IMR-90 (cell line): ENCODE measurements around the gene SLC39A5.

Experiments used
- BHLHE40 ChIP-seq: fragments of 150-350 bp; IDR thresholded peaks from 2 replicates; pipeline ENCODE4 v1.6.1; 2016; ENCODE audit warnings: mild to moderate bottlenecking, low read depth, low read length
- CEBPB ChIP-seq: IDR thresholded peaks from 2 replicates; pipeline ENCODE4 v1.6.1; 2012; ENCODE audit warnings: low read depth, low read length, improper control_type of control experiment
- CHD1 ChIP-seq: IDR thresholded peaks from 2 replicates; pipeline ENCODE4 v1.6.1; 2012; ENCODE audit warnings: low read depth, low read length, improper control_type of control experiment
- FOS ChIP-seq: fragments of 150-350 bp; IDR thresholded peaks from 2 replicates; pipeline ENCODE4 v1.6.1; 2016; ENCODE audit warnings: low read depth, low read length
- MAFK ChIP-seq: IDR thresholded peaks from 2 replicates; pipeline ENCODE4 v1.6.1; 2012; ENCODE audit warnings: low read depth, low read length, improper control_type of control experiment
- MXI1 ChIP-seq: IDR thresholded peaks from 2 replicates; pipeline ENCODE4 v1.6.1; 2012; ENCODE audit warnings: low read depth, mild to moderate bottlenecking, low read length, moderate library complexity, borderline replicate concordance
- POLR2A ChIP-seq: IDR thresholded peaks from 2 replicates; pipeline ENCODE4 v1.6.1; 2012; ENCODE audit warnings: mild to moderate bottlenecking, low read depth, low read length
- RAD21 ChIP-seq: IDR thresholded peaks from 2 replicates; pipeline ENCODE4 v1.6.1; 2012; ENCODE audit warnings: low read length, improper control_type of control experiment
- SMC3 ChIP-seq: fragments of 150-350 bp; IDR thresholded peaks from 2 replicates; pipeline ENCODE4 v1.6.1; 2016; ENCODE audit warnings: low read depth, mild to moderate bottlenecking, antibody characterized with exemption, low read length, moderate library complexity
- TF ChIP-seq, protein P1 (sequence below): conservative IDR thresholded peaks from 2 replicates; pipeline ENCODE4 v1.5.1; 2012; ENCODE audit warnings: mild to moderate bottlenecking, low read depth, low read length, improper control_type of control experiment

DNA sequence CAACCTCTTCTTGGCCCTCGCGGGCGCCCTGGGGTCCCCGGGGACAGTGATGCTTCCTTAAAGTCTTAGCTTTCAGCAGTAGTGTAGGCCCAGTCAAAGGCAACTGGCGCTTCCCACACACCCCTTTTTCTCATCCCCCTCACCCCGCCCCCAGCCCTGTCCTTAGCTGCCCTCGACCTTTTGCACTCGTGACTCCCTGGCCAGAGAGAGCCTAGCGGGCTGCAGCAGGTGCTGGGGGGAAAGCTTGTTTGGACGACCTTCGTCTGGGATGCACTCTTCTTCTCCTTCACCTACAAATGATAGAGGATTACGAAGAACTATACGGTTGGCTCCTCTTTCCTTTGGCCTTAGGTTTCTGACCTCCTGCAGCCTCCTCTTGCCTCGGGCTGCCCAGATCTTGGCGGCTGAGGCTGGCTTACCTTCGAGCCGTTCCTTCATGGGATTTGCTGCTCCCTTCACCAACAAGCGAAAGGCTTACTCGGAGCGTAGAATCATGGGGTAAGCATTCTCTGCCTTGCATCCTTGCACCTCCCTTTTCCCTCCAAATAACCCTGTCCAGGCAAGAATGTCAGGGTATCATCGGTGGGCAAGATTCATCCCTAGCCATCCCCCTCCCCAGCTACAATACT lies 37.7 kb downstream of the SLC39A5 start:
- TF ChIP-seq POLR2A (no peak), MXI1 (no peak), FOS (no peak), MAFK (no peak), SMC3 (no peak), CHD1 (no peak), CEBPB (no peak), BHLHE40 (no peak), RAD21 (no peak)
- TF ChIP-seq, protein P1, sequence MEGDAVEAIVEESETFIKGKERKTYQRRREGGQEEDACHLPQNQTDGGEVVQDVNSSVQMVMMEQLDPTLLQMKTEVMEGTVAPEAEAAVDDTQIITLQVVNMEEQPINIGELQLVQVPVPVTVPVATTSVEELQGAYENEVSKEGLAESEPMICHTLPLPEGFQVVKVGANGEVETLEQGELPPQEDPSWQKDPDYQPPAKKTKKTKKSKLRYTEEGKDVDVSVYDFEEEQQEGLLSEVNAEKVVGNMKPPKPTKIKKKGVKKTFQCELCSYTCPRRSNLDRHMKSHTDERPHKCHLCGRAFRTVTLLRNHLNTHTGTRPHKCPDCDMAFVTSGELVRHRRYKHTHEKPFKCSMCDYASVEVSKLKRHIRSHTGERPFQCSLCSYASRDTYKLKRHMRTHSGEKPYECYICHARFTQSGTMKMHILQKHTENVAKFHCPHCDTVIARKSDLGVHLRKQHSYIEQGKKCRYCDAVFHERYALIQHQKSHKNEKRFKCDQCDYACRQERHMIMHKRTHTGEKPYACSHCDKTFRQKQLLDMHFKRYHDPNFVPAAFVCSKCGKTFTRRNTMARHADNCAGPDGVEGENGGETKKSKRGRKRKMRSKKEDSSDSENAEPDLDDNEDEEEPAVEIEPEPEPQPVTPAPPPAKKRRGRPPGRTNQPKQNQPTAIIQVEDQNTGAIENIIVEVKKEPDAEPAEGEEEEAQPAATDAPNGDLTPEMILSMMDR = no peak
